Measurements from ENCODE around the gene MYOF. TPM values are rescaled to one million over a fixed set of nuclear protein-coding genes. Genes with fewer than 3 reads are reported as not detected.

Gene MYOF
- total RNA-seq, 2 experiments from 2014 or later: 4.9 to 5.4 TPM

GRCh38 chr10:93356516-93356915, 125.6 kb downstream of the MYOF start:
- H3K36me3 Mint-ChIP-seq (ENCODE audit: low read depth): peaks cover 7% of the 10 kb centered on the region
- DNase-seq (no peak), ATAC-seq (no peak)
- TF ChIP-seq CTCF (IDR thresholded peaks at IDR 0.05): no peak
- no peak overlapping the region for H3K4me3 Mint-ChIP-seq
- intact Hi-C loops (cut with micrococcal nuclease): loop anchor here (10.0 kb wide), 2 partner anchors 242 to 392 kb away; no protein-coding TSS in a partner anchor
- CTCF ChIA-PET: interaction anchor here (0.8 to 2.6 kb wide), 19 partner anchors 8 to 392 kb away, joined by 3 to 27 read pairs (median 4); partner anchors contain the start of genes CEP55 and MYOF
- H3K27me3 Mint-ChIP-seq: peaks cover 22% of the 10 kb centered on the region
- H3K4me1 Mint-ChIP-seq (ENCODE audit: low read depth): peaks cover 6% of the 10 kb centered on the region
- H3K27ac Mint-ChIP-seq: no peak overlapping the region
- no peaks in the 10 kb centered on the region for H3K9me3 Mint-ChIP-seq
- POLR2A ChIA-PET: no interaction called here

GRCh38 chr10:93352638-93353383, 129.3 kb downstream of the MYOF start:
- DNase-seq (no peak), ATAC-seq (no peak)

GRCh38 chr10:93346694-93347093, 135.4 kb downstream of the MYOF start:
- DNase-seq (no peak), ATAC-seq (no peak)
- Mint-ChIP-seq H3K9me3 (no peaks in the 10 kb centered on the region), H3K36me3 (ENCODE audit: low read depth) (no peaks in the 10 kb centered on the region), H3K27ac (no peak overlapping the region), H3K4me3 (no peak overlapping the region), H3K4me1 (ENCODE audit: low read depth) (peaks cover 3% of the 10 kb centered on the region), H3K27me3 (no peaks in the 10 kb centered on the region)
- CTCF ChIA-PET: interaction anchor here (0.9 to 1.0 kb wide), 2 partner anchors 9 to 11 kb away, joined by 3 read pairs; no protein-coding TSS in a partner anchor
- no peak for TF ChIP-seq CTCF (IDR thresholded peaks at IDR 0.05)
- intact Hi-C loops (cut with micrococcal nuclease): no loop called here
- POLR2A ChIA-PET: no interaction called here

More at GRCh38 chr10:93352638-93353383, 129.3 kb downstream of the MYOF start:
- intact Hi-C loops (cut with micrococcal nuclease): loop anchor here (1.0 to 10.0 kb wide), 4 partner anchors 238 to 466 kb away; no protein-coding TSS in a partner anchor
- Mint-ChIP-seq H3K36me3 (ENCODE audit: low read depth) (peaks cover 3% of the 10 kb centered on the region), H3K27me3 (peaks cover 13% of the 10 kb centered on the region), H3K4me1 (ENCODE audit: low read depth) (peaks cover 4% of the 10 kb centered on the region), H3K9me3 (no peaks in the 10 kb centered on the region), H3K4me3 (no peak overlapping the region), H3K27ac (no peak overlapping the region)
- TF ChIP-seq CTCF (IDR thresholded peaks at IDR 0.05): peak; percentile 86
- ChIA-PET POLR2A (no interaction called here), CTCF (interaction anchor here (0.7 to 4.1 kb wide), 36 partner anchors 10 to 532 kb away, joined by 3 to 23 read pairs (median 5); partner anchors contain the start of gene MYOF)

- Mint-ChIP-seq H3K27me3 (no peaks in the 10 kb centered on the region), H3K36me3 (ENCODE audit: low read depth) (no peaks in the 10 kb centered on the region), H3K27ac (no peak overlapping the region), H3K9me3 (no peaks in the 10 kb centered on the region), H3K4me3 (no peak overlapping the region), H3K4me1 (ENCODE audit: low read depth) (peaks cover 3% of the 10 kb centered on the region)
- intact Hi-C loops (cut with micrococcal nuclease): no loop called here
- no peak for ATAC-seq
- DNase-seq: no peak
- no peak for TF ChIP-seq CTCF (IDR thresholded peaks at IDR 0.05)
- ChIA-PET CTCF (interaction anchor here (0.9 to 1.0 kb wide), 2 partner anchors 8 to 12 kb away, joined by 3 read pairs; no protein-coding TSS in a partner anchor), POLR2A (no interaction called here)
Measured at GRCh38 chr10:93346108-93346507, 136.0 kb downstream of the MYOF start.

GRCh38 chr10:93344691-93345090, 137.4 kb downstream of the MYOF start:
- Mint-ChIP-seq H3K4me1 (ENCODE audit: low read depth) (peaks cover 3% of the 10 kb centered on the region), H3K36me3 (ENCODE audit: low read depth) (no peaks in the 10 kb centered on the region), H3K4me3 (no peak overlapping the region), H3K27me3 (no peaks in the 10 kb centered on the region), H3K27ac (no peak overlapping the region), H3K9me3 (no peaks in the 10 kb centered on the region)
- CTCF ChIA-PET: interaction anchor here (1.6 to 2.0 kb wide), 2 partner anchors 11 to 12 kb away, joined by 3 to 5 read pairs; no protein-coding TSS in a partner anchor
- intact Hi-C loops (cut with micrococcal nuclease): no loop called here
- no peak for TF ChIP-seq CTCF (IDR thresholded peaks at IDR 0.05)
- DNase-seq (no peak), ATAC-seq (no peak)
- POLR2A ChIA-PET: no interaction called here

Data from activated CD8-positive, alpha-beta T cell treated with anti-CD3 and anti-CD28 coated beads for 36 hours (primary cell).